GM12891 (cell line): ENCODE results near the gene TULP1.
"Not testable (repeated sequence)": the region's sequence is repeated elsewhere in the genome, so short reads cannot be mapped to it uniquely, and the experiment has no call there.

Source experiments
- DNase-seq: peaks from one replicate; pipeline ENCODE4 v3.0.0; 2011; ENCODE audit warnings: low spot score; ENCODE audit not compliant: insufficient read length
- FAIRE-seq: peaks from 2 replicates; lab custom pipeline; 2011; peaks lifted over from hg19 to GRCh38; lab: Jason Lieb, UNC
- PAX5 ChIP-seq: IDR thresholded peaks from 2 replicates; pipeline ENCODE4 v1.6.1; 2011; ENCODE audit warnings: low read length, moderate library complexity, mild to moderate bottlenecking; ENCODE audit not compliant: insufficient read depth, severe bottlenecking
- POLR2A ChIP-seq: IDR thresholded peaks from 2 replicates; pipeline ENCODE4 v1.6.1; 2011; ENCODE audit warnings: low read depth, low read length, control low read depth
- POLR2AphosphoS5 ChIP-seq: IDR thresholded peaks from 2 replicates; pipeline ENCODE4 v1.6.1; 2011; ENCODE audit warnings: low read depth, low read length, control low read depth
- POU2F2 ChIP-seq: IDR thresholded peaks from 2 replicates; pipeline ENCODE4 v1.6.1; 2011; ENCODE audit warnings: low read depth, mild to moderate bottlenecking, control low read depth, low read length, moderate library complexity
- SPI1 ChIP-seq: IDR thresholded peaks from 2 replicates; pipeline ENCODE4 v1.6.1; 2011; ENCODE audit warnings: low read depth, low read length, control low read depth
- TAF1 ChIP-seq: IDR thresholded peaks from 2 replicates; pipeline ENCODE4 v1.6.1; 2011; ENCODE audit warnings: low read depth, low read length, control low read depth

The TULP1 gene

DNA sequence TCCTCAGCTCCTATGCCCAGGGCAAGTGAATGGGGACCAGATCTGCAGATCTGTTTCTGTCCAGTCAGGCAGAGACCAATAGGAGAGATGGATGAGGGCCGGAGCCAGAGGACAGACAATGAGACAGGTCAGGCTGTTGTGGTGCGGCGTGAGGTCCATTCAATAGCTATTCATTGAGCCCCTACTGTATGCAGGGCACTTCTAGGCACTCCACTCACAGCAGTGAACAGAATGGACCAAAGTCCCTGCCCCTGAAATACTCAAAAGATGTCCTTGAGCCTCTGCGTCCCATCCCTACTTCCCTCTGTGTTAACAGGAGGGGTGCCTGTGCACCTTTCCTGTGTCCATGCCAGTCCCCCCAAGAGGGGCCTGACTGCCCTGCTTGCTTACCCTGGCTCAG lies 8.5 kb upstream of the TULP1 start:
- DNase-seq = no peak
- TF ChIP-seq POLR2A (no peak), POU2F2 (no peak), PAX5 (no peak), POLR2AphosphoS5 (no peak), TAF1 (no peak), SPI1 (no peak)
- FAIRE-seq = no peak

DNA sequence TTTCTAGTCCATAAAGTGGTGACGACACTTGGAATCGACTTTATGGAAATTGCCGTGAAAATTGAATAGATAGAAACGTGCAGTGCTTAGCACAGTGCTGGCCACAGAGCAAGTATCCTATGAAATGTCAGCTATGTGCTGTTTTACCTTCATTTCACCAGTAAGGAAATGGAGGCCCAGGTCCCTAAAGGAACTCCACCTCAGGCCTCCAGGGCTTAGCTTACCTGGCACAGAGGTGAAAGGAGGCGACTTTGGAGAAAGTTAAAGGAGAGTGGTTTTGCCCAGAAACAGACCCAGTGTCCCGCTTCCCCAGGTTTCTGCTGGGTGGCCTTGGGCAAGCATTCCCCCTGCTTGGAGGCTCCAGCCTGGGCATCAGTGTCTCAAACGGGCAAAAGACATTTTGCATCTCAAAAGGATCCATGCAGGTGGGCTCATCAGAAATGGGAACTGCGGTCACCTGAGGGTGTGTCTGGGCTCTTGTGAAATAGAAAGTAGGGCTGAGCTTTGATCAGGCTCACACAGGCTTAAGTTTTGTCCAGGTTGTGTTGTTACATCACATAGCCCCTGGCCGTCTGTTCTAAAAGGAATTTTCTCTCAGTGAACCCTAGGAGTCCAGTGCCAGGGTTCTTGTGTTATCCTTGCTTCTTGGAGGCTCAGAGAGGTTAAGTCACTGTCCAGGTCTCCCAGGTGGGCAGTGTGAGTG lies 6.8 kb upstream of the TULP1 start:
- DNase-seq = no peak
- no peak for FAIRE-seq
- TF ChIP-seq POLR2A = no peak
- no peak for TF ChIP-seq SPI1
- TF ChIP-seq TAF1 = no peak
- TF ChIP-seq POU2F2 = no peak
- no peak for TF ChIP-seq POLR2AphosphoS5
- TF ChIP-seq PAX5 = no peak

DNA sequence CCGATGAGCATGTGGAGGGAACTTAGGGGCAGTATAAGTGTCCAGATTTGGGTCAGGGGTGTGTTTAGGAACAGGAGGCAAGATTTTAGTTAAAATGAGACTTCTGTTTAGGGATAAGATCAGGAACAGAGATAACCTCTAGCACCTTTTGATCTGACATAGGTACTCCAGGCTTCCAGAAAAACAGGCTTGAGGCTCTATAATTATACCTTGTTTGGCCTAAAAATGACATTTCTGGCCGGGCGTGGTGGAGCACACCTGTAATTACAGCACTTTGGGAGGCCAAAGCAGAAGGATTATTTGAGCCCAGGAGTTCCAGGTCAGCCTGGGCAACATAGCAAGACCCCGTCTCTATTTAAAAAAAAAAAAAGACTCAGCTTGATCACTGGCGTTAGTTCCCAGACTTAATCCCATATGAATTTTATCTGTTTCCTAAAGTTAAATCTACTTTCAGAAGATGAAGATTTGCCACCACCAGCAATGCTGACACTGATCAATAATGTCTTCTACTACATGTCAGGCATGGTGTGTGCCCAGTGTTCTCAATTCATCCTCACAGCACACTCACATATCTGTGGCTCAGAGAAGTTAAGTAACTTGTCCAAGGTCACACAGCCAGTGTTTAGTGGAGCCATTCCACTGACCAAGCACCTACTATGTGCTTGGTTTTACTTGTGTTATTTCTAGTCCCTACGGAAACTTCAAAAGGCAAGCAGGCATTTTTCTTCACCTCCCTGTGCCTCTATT lies 6.0 kb upstream of the TULP1 start:
- no peak for DNase-seq
- no peak for TF ChIP-seq SPI1
- TF ChIP-seq POLR2A = no peak
- TF ChIP-seq TAF1 = no peak
- TF ChIP-seq POLR2AphosphoS5 = no peak
- no peak for TF ChIP-seq PAX5
- no peak for TF ChIP-seq POU2F2
- FAIRE-seq = no peak

DNA sequence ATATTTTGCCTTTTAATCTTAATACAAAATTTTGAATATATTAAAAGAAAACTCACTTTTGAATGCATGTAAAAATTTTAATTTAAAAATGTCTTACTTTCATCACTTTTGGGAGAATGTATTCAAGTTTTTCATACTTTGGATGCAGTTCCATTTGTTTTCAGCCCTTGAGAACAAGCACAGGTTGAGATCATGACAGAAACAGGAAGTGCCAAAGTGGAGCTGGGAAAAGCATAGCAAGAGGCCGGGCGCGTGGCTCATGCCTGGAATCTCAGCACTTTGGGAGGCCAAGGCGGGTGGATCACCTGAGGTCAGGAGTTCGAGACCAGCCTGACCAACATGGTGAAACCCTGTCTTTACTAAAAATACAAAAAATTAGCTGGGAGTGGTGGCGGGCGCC lies 5.3 kb upstream of the TULP1 start:
- TF ChIP-seq SPI1 = peak; percentile 44; the same call in 1 of the 2 replicates
- not testable (repeated sequence) for FAIRE-seq, DNase-seq

DNA sequence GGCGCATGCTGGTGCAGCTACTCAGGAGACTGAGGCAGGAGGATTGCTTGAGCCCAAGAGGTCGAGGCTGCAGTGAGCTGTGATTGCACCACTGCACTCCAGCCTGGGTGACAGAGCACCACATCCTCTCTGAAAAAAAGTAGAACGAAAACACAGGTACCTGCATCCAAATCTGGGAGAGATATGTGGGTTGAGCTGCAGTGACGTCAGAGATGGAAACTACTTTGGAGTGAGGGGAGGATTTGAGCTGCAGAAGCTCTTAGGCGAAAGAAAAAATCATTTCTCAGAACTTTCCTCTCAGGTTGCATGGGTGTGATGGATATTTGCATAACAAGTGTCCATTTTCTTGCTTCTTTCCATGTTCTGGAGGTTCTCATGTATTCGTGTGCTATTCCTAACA lies 4.0 kb upstream of the TULP1 start:
- FAIRE-seq (no peak), DNase-seq (no peak)
- no peak for TF ChIP-seq POU2F2
- TF ChIP-seq TAF1 = no peak
- TF ChIP-seq POLR2A = no peak
- TF ChIP-seq SPI1 = no peak
- no peak for TF ChIP-seq PAX5
- no peak for TF ChIP-seq POLR2AphosphoS5

DNA sequence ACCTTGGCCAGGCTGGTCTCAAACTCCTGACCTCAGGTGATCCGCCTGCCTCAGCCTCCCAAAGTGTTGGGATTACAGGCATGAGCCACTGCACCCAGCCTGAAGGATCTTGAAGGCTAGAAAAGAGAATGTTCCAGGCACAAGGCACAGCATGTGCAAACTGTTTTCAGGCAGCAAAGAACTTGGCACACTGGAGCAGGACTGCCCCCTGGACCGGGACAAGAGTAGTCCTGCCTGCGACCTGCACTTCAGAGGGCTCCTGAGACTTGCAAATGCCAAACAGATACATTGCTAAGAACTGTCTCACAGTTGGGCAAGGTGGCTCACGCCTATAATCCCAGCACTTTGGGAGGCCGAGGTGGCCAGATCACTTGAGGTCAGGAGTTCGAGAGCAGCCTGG lies 3.2 kb upstream of the TULP1 start:
- FAIRE-seq, DNase-seq: not testable (repeated sequence)

DNA sequence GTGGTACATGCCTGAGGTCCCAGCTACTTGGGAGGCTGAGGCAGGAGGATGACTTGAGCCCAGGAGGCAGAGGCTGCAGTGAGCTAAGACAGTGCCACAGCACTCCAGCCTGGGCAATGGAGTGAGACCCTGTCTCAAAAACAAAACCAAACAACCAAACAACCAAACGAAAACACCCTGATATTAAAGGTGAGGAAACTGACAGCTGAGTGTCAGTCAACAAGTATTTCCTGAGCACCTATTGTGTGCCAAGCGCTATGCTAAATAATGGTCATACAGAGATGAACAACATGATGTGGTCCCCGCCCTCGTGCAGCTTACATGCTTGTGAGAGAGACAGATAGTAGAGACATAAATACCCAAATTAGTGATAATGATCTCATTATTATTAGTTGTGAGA lies 1.9 kb upstream of the TULP1 start:
- DNase-seq (no peak), FAIRE-seq (no peak)
- TF ChIP-seq TAF1 = no peak
- TF ChIP-seq POLR2A = no peak
- TF ChIP-seq POU2F2 = no peak
- TF ChIP-seq PAX5 = no peak
- no peak for TF ChIP-seq POLR2AphosphoS5
- no peak for TF ChIP-seq SPI1

DNA sequence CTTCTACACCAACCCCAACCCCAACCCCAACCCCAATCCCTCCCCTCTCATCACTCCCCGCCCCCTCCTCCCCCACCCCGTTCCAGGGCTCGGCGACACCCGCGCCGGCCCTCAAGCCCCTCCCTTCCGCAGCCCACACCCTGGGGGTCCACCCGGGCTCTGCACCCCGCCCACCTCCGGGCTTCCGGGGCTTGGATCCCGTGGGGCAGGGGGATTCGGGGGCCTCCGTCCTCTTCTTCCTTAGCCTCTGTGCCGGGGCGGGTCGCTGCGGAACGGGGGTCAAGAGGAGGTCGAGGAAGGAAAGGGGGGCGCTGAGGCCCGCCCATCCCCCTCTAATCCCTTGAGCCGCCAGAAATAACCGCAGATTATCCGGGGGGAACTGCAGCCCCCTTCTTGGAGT lies 690 bp downstream of the TULP1 start:
- no peak for TF ChIP-seq PAX5
- TF ChIP-seq POU2F2 = no peak
- no peak for TF ChIP-seq POLR2A
- no peak for TF ChIP-seq SPI1
- TF ChIP-seq TAF1 = no peak
- no peak for TF ChIP-seq POLR2AphosphoS5
- no peak for DNase-seq

DNA sequence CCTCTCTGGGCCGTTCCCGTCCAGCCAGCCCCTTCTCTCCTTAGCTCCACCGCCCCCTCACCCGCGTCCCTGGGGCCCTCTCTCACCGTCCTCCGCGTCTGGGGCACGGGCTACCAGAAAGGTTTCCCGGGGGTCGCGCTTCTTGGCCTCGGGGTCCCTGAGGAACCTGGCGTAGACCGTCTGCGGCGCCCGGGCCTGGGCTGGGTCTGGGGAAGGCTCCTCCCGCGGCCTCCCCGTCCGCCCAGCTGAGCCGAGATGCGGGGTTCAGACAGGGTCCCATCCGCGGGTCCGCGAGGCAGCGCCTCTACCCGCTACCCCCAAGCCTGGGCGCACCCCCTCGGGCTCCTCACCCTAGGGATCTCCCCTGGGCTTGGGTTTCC lies 1.1 kb downstream of the TULP1 start:
- FAIRE-seq (no peak), DNase-seq (no peak)
- TF ChIP-seq POLR2AphosphoS5 (no peak), POLR2A (no peak), TAF1 (no peak), POU2F2 (no peak), PAX5 (no peak), SPI1 (no peak)

More for the DNA sequence above, 690 bp downstream of the TULP1 start:
- no peak for FAIRE-seq
